ENCODE measurements around the gene ZMIZ1. TPM values are rescaled to one million over a fixed set of nuclear protein-coding genes. Genes with fewer than 3 reads are reported as not detected.

Gene ZMIZ1
- total RNA-seq, 1 experiment from 2014 or later, result 28.4 TPM

DNA sequence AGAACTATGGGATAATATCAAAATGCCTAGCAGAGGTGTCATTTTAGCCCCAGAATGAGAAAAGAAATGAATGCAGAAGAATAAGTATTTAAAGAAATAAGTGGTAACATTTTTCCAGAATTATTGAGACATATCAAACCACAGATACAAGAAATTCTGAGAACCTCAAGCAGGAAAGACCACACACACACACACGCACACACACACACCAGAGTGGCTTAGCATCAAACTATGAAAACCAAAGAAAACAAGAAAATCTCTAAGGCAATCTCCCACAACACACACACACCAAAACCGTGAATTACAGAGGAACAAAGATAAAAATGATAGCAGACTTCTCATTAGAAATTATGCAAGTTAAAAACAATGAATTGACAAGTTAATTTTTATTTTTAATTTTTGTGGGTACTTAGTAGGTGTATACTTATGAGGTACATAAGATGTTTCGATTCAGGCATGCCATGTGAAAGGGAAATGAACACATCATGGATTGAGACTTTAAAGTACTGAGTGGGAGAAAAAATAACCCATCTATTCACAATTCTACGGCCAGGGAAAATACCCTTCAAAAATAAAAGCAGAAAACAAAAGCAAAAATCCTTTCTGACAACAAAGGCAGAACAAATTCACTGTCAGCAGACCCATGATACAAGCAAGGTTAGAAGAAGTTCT is 293.1 kb downstream of the ZMIZ1 start (continued):
- TF ChIP-seq, protein P1, sequence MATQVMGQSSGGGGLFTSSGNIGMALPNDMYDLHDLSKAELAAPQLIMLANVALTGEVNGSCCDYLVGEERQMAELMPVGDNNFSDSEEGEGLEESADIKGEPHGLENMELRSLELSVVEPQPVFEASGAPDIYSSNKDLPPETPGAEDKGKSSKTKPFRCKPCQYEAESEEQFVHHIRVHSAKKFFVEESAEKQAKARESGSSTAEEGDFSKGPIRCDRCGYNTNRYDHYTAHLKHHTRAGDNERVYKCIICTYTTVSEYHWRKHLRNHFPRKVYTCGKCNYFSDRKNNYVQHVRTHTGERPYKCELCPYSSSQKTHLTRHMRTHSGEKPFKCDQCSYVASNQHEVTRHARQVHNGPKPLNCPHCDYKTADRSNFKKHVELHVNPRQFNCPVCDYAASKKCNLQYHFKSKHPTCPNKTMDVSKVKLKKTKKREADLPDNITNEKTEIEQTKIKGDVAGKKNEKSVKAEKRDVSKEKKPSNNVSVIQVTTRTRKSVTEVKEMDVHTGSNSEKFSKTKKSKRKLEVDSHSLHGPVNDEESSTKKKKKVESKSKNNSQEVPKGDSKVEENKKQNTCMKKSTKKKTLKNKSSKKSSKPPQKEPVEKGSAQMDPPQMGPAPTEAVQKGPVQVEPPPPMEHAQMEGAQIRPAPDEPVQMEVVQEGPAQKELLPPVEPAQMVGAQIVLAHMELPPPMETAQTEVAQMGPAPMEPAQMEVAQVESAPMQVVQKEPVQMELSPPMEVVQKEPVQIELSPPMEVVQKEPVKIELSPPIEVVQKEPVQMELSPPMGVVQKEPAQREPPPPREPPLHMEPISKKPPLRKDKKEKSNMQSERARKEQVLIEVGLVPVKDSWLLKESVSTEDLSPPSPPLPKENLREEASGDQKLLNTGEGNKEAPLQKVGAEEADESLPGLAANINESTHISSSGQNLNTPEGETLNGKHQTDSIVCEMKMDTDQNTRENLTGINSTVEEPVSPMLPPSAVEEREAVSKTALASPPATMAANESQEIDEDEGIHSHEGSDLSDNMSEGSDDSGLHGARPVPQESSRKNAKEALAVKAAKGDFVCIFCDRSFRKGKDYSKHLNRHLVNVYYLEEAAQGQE (IDR thresholded peaks at IDR 0.05; ENCODE audit: low read depth), result no peak
- TF ChIP-seq YY1 (IDR thresholded peaks at IDR 0.05; ENCODE audit: extremely low read depth, insufficient replicate concordance, low read depth, low read length) (no peak), CEBPB (IDR thresholded peaks at IDR 0.05; ENCODE audit: low read depth) (no peak), SIN3A (IDR thresholded peaks at IDR 0.05; ENCODE audit: low read depth) (no peak), ELF1 (IDR thresholded peaks at IDR 0.05; ENCODE audit: borderline replicate concordance, low read depth) (no peak), EGR1 (IDR thresholded peaks at IDR 0.05; ENCODE audit: low read depth) (no peak), POLR2A (IDR thresholded peaks at IDR 0.05; ENCODE audit: borderline replicate concordance, extremely low read depth, insufficient read depth, insufficient read length) (no peak)
- TF ChIP-seq, protein P2, sequence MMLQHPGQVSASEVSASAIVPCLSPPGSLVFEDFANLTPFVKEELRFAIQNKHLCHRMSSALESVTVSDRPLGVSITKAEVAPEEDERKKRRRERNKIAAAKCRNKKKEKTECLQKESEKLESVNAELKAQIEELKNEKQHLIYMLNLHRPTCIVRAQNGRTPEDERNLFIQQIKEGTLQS (IDR thresholded peaks at IDR 0.05), result no peak
